KG1 (cell line): ENCODE data around the gene KCNMA1.

Source experiments
- DNase-seq: peaks from one replicate; lab custom pipeline; 2025; lab: John Stamatoyannopoulos, UW

Gene KCNMA1

GRCh38 chr10:77240706-77241349, 396.8 kb downstream of the KCNMA1 start:
- no peak for DNase-seq

DNA sequence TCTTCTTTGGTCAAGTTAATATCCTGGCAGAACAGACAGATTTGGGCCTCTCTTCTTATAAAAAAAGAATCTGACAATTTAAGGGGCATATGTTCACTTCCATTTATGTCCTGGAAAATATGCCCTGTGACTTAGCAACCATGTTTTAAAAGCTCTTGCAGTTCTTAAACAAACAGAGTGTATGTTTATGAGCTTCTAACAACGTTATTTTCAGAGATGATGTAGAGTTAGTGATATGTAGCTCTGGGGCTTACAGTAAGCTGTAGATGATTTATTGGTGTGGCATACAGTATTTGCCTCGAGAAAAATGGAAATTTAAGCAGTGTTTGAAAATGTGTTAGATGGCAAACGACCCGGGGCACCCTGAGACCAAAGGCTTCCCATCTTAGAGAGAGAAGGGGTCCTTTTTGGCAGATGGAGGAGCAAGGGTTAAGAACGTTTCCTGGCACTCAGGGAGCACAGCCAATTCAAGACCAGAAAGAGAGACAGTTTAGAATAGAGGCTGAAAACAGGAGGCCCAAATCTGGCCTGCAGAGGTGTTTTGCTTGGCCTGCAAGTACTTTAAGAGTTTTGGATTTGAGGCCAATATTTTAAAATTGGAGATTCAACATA, 397.5 kb downstream of the KCNMA1 start:
- no peak for DNase-seq

DNA sequence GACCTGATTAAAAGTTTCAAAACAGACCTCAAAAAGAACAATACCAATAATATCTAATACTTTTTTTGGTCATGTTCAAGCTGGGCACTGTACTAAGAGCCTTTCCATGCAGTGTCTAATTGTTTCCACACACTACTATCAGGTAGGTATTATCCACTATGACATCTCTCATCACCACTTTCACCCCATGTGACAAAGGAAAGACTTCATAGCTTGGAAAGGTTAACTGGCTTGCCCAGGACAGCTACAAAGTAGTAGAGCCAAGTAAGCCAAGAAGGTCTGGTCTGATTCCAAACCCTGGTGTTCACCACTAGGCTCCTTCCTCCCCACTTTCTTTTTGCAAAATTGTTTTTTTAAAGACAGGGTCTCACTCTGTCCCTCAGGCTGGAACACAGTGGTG, 400.5 kb downstream of the KCNMA1 start:
- no peak for DNase-seq

DNA sequence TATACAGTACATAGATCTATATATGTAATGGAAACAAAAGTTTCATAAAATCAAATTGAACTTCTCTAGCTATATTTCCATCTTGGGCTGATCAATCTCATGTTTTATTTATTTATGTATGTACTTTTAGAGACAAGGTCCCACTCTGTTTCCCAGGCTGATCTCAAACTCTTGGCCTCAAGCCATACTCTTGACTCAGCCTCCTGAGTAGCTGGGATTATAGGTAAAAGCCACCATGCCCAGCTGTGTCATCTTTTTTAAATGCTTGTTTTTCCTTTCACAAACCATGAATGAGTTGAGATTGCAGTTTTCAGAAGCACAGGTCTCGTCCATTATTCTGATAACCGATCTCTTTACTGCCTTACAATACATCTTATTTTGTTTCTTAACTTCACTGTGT, 400.9 kb downstream of the KCNMA1 start:
- no peak for DNase-seq

DNA sequence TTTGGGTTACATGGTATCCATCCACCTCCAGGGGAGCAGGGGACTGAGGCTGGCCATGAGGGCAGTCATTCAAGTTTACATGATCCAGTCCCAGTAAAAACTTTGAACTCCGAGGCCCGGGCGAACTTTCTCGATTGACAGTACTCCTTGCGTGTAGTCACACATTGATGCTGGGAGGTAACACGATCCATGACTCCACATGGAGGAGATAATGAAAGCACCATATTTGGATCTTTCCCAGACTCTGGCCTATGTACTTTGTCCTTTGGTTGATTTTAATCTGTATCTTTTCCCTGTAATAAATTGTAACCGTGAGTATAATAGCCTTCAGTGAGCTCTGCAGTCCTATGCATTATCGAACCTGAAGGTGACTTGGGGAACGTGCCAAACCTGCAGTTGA, 401.6 kb downstream of the KCNMA1 start:
- DNase-seq, result no peak

DNA sequence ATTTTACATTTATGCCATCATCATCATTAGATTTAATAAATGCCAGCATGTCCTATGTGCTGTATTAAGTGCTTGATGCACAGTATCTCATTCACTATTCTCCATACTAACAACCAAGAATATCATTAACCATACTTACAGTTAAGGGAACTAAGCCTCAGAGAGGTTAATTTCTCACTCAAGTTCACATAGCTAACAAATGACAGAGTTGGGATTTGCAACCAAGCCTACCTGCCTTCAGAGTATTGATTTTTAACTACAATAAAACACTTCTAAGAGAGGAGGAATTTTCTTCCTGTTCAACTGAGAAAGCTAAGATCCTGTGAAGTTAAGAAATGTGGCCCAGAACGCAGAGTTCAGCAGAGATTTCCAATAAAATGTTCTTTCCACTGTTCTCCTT, 403.0 kb downstream of the KCNMA1 start:
- DNase-seq, result no peak

- DNase-seq, result no peak
Measured at GRCh38 chr10:77233466-77233865, 404.1 kb downstream of the KCNMA1 start.

- DNase-seq, result no peak
Measured at GRCh38 chr10:77231884-77232610, 405.6 kb downstream of the KCNMA1 start.

DNA sequence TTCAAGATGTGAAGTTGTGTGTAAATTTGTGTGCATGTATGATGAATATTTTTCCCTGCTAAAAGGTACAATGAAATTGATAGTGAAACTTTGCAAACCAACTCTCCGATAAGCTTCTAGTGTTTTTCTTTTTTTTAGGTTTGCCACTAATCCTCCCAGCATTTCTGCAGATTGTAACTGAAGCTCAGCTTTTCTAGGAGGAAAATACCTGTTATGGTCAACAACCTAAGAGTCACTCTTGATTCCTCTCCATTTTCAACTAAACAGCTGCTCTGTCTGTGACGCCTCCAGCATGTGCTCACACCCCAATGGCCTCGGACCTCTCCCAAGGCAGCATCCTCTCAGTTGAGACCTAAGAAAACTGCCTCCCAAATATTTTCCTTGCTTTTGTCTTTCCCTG, 406.2 kb downstream of the KCNMA1 start:
- DNase-seq, result no peak

GRCh38 chr10:77230194-77230593, 407.4 kb downstream of the KCNMA1 start:
- DNase-seq, result no peak

- no peak for DNase-seq
Measured at GRCh38 chr10:77229704-77230103, 407.9 kb downstream of the KCNMA1 start.

DNA sequence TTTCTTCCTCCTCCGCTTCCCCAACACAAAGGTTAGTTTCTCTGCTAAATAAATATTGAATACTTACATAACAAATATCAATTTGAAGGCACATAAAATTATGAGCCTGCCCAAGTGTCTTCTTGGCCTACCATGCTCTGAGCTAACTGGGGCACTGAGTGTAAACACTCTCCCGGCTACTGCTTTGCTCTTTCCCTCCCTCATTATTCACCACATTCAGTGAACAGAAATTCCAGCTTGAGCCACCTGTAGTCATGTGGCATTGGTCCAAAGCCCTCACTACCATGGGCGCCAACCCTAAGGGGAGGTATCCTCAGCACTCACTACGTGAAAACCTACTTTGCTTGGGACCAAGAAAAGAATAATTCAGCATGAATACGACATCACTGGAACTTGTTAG, 409.0 kb downstream of the KCNMA1 start:
- DNase-seq, result no peak

DNA sequence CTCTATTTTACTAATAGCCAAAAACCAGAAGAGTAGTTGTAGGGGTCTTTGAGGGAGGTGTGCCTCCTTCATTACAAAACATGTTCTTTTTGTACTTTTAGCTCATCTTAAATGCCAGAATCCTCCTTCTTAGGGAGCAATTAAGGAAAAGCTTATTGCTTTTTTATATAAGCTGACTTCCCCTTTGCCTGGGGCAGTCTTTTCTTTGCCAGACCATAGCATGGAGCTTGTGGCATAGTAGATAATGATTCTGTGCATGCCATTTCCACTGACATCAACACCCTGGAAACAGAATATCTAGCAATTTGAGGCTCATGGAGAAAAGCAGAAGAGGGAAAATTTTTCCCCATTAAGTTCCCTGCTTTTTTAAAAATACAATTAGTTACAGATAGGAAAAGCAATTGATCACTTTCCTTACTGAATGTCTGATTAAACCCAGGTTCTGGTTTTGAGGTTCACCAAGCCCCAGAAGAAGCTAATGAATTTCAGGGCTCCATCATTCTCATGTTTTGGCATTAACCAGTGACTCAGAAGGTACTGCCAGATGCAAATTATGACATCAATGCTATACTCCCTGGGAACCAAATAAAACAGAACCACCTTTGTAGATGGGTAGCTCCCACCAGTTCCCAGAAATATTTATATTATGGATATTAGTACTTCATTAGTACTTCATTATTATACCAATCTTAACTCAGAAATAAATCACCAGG, 410.6 kb downstream of the KCNMA1 start:
- no peak for DNase-seq

DNA sequence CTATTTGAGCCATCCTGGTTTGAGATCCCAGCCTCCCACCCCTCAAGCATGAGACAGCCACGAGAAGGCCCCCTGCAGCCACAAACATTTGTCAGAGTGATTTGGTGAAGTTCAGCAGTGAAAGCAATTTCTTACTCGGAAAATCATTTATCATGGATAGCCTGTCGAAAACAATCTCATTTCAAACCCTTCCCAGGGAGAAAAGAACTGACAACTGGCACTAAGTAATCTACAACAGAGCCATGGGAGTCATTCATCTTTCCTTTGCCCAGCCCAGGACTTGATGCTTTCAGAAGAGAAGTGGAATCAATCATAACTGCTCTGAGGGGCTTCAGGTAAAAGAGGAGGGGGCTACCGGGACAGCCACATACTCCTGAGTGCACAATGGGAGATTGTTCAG, 411.2 kb downstream of the KCNMA1 start:
- no peak for DNase-seq

- DNase-seq, result no peak
Measured at GRCh38 chr10:77226020-77226419, 411.6 kb downstream of the KCNMA1 start.

DNA sequence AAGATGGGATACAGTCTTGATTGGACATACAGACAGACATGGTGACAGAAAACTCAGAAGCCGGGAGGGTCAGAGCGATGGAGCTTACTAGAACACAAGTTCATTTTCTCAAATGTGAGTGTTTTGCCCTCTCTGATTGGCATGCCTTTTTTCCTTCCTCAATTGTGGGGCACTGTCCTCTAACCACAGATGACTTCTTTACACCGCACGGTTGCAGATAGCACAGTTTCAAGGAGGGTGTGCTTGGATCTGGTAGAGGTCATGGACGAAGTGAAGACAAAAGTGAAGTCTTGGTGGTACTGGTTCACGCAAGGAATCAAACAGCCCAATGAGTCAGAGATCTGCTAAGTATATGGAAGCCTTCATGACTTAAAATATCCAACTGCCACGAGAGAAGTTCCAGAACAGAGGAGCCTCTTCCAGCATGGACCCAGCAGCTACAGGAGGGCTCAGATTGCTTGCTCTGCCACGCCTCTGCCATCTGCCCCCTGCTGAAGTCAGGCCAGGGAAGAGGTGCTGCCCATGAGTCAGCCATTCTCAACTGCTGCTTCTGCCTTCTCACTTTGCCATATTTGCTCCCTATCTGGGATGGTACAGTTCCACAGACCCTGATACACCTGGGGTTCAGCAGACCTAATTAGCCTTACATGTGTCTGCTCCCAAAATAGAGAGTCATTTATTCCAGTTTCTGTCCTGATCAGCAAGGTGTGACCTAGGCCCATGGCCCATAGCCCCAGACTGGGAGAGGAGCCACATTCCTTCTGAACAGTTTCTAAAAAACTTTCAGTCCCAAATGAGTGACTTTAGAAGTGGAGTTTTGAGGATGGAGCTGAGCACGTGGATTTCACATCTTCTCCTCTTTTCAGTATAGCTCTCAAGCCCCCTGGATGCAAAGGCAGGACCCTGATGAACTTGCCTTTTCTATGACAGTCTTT, 413.8 kb downstream of the KCNMA1 start:
- DNase-seq, result no peak

DNA sequence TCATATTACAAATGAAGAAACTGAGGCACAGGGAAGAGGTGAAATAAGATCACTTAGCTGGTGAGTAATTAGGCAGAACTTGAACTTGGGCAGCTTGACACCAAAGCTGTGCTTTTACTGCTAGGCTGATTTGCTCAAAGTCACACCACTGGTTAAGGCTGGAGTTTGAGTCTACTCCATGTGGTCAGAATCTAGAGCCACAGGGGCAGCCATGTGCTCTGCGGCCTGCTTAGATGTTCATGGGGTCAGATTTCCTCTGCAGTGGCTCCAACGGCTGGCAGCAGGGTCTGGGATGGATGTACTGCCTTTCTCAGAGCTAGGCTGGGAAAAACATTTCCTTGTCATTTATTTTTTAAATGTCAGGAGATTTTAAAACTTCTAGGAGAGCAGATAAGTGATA, 417.5 kb downstream of the KCNMA1 start:
- DNase-seq, result no peak

DNA sequence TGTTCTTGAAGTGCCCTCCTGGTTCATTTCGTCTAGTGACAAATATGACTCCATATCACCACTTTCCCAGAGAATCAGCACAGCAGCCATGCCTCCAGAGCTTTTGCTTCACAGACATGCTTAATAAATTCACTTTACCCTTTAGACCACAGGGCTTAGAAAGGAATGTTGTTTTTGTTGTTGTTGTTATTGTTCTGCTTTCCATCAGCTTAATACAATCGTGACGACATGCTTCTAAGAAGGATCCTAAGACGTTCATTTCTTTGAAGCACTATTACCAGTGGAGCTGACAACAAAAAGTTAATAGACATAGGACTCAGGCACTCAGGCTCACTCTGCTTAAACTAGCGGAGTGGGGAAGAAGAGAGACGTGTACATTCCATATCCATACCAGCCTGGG, 418.6 kb downstream of the KCNMA1 start:
- no peak for DNase-seq

GRCh38 chr10:77214799-77215198, 422.8 kb downstream of the KCNMA1 start:
- no peak for DNase-seq

DNA sequence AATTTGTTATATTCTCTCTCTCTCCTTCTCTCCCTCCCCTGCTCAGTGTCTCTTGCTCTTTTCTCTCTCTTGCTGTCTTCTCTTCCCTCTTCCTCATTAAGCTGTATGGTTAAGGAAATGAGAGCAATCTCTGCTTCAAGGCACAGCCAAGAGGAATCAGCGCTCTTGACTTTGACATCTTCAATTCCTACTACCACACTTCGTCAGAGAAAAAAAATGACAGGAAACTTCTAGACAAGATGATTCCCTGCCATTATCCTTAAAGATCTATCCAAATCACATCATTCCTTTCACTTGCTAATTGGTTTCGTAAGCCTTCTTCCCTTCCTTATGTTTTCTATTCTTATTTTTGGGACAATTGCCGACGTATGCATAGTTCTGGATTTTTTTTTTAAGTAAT, 425.0 kb downstream of the KCNMA1 start:
- DNase-seq, result no peak

GRCh38 chr10:77210645-77211044, 427.0 kb downstream of the KCNMA1 start:
- DNase-seq, result no peak
